Amniotic epithelial cell (primary cell): ENCODE measurements around the gene SLC4A1AP.

Source experiments
- DNase-seq: peaks from one replicate; pipeline ENCODE4 v3.0.0-alpha.2; 2010; ENCODE audit warnings: low read depth

The SLC4A1AP gene

DNA sequence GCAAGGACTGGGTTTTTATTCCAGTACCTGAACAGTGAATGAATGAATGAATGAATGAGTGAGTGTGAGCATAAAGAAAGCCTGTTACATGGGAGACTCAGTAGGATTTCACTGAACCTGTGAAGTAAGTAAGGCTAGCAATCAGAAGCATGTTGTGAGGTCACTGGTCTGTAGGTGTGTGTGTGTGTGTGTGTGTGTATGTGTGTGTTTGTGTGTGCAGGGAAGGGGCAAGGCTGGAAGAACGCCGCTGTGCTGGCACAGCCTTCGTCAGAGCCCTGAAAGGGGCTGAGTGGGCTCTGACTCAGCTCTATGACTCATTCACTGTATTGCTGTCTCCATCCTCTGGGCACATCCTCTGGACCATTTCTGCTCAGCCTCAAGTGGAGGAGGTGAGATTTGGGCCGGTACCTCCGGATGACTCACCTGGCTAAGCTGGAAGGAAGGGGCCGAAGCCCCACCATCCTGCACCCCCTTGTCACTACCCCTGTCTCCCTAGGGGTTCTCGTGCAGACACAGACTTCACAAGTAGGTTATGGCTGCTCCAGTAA lies 56.4 kb downstream of the SLC4A1AP start:
- peak; percentile 96 for DNase-seq

- no peak for DNase-seq
Measured at GRCh38 chr2:27721335-27721734, 57.6 kb downstream of the SLC4A1AP start.

GRCh38 chr2:27721884-27722485 lies 58.3 kb downstream of the SLC4A1AP start:
- DNase-seq, result no peak

DNA sequence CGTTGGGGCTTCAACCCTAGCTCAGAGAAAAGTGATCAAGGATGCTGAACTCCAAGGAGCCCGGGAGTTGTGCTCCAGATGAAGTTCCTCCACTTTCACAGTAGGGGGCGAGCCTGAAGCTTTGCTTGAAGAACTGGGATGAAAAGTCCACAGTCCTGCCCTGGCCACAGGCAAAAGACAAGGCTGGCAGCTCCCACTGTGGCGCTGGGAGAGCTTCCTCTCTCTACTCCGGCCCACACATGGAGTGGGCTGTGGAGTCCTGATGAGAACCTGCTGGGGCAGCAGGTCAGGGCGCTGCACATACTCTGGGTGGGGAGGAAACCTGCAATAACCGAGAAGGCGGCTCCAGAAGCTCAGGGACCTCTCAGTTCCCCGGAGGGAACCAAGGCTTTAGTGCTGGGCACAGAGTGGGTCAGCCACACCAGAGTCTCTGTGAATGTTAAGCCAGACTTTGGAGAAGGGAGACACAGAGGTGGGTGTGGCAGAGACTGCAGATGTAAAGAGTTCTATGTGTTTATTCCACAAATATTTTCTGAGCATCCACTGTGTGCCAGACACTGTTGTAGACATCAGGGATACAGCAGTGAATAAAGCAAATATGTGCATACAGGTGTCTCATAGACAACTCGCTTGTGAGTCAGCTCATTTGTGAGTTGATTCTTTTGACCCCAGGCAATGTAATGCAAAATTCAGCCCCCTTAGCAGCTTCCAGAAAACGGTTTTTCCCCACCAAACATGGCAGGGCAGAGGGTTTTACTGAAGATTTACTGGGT lies 59.9 kb downstream of the SLC4A1AP start:
- peak; percentile 77 for DNase-seq

GRCh38 chr2:27724191-27724590 lies 60.5 kb downstream of the SLC4A1AP start:
- DNase-seq, result no peak

GRCh38 chr2:27724905-27725701 lies 61.4 kb downstream of the SLC4A1AP start:
- peak; percentile 48 for DNase-seq

DNA sequence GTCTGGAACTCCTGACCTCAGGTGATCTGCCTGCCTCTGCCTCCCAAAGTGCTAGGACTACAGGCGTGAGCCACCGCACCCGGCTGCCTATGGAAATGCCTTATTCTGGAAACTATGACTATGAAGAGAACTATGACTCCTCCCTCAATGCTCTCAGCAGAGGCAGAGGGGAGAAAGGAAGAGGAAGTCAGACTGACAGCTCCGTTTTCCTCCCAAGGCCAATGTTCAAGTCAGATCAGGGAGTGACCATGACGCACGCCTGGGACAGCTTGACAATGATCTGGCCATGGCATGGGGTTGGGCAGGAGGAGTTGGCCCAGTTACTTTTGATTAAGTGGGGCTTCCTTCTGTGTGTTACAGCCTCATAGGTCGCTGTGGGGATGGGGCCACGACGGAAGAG lies 63.6 kb downstream of the SLC4A1AP start:
- no peak for DNase-seq

DNA sequence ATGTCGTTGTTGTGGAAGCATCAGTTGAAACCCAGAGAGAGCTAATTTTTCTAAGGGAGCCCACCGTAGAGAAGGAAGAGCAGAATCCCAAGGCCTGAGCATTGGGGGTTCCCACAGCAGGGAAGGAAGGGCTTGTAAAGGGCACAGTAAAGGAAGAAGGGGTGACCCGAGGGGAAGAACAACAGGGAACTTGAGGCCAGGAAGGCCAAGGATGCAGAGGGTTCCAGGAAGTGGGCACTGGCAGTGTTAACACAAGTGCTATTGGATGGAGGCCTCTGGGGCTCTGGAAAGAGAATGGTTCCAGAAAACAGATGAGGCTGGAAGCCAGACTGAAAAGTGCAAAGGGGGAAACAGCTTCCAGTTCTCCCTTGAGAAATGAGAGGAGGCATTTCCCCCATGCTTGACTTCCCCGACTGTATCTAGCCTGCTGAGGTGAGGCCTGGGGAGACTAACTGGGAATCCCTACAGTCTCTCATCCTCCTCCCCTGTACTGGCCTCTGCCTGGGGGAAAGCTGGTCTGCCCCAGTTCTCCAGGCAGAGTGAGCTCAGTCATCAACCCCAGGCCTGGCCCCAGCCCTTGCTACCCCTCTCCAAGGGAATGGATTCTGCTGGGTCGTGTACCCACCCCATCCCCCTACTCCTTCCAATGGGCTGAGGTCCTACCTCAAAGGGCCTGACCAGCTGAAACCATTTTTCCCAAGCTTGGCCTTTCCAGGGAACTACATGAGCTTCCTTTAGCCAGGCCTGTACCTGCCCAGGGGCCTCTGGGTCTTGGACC lies 64.6 kb downstream of the SLC4A1AP start:
- no peak for DNase-seq

DNA sequence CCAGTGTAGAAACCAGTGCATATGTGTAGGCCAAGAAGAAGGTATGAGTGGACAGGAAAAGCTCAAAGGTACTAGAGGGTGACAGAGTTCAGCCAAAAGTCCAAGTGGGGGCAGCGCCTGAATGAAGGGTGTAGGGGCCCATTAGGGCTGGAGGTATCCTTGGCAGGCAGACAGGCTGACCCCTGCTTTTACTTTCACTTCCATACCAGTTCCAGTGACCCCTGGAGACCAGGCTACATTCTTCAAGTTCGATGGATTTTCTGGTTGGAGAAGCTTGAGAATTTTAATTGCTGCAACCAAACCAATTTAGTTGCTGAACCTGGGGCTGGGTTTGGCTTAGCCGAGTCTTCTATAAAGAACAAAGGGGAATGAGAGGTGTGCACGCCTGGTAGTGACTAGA lies 65.5 kb downstream of the SLC4A1AP start:
- DNase-seq, result no peak

GRCh38 chr2:27729614-27730013 lies 65.9 kb downstream of the SLC4A1AP start:
- no peak for DNase-seq

DNA sequence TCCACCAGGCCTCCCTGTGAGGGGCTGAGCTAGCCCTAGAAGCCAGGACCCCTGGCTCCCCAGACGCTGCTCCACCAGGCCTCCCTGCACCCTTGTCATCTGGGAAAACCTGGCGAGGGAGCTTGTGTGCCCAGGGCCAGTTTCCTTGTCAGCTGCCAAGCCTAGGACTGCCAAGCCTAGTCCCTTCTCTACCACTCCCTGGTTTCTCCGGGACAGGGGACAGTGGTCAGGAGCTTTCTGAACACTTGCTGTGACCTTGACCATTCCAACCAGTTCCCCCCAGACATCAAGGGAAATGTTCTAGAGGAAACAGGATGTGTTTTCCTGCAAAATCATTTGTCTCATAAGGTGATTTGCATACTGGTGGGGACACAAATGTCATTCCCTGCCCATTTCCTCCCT lies 66.6 kb downstream of the SLC4A1AP start:
- DNase-seq, result no peak

GRCh38 chr2:27730980-27731691 lies 67.4 kb downstream of the SLC4A1AP start:
- peak; percentile 73 for DNase-seq

DNA sequence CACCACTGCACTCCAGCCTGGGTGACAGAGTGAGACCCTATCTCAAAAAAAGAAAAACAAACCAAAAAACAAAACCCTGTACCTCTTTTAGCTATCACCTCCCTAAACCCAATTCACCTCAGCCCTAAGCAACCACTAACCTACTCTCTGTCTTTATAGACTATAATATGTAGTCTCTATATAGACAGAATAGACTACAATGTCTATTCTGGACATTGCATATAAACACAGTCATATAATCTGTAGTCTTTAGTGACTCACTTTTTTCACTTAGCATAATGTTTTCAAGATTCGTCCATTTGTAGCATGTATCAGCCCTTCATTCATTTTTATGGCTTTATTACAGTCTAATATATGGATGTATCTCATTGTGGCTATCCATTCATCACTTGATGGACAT lies 70.6 kb downstream of the SLC4A1AP start:
- DNase-seq, result no peak

- DNase-seq, result peak; percentile 83
Measured at GRCh38 chr2:27735263-27735904, 71.7 kb downstream of the SLC4A1AP start.

DNA sequence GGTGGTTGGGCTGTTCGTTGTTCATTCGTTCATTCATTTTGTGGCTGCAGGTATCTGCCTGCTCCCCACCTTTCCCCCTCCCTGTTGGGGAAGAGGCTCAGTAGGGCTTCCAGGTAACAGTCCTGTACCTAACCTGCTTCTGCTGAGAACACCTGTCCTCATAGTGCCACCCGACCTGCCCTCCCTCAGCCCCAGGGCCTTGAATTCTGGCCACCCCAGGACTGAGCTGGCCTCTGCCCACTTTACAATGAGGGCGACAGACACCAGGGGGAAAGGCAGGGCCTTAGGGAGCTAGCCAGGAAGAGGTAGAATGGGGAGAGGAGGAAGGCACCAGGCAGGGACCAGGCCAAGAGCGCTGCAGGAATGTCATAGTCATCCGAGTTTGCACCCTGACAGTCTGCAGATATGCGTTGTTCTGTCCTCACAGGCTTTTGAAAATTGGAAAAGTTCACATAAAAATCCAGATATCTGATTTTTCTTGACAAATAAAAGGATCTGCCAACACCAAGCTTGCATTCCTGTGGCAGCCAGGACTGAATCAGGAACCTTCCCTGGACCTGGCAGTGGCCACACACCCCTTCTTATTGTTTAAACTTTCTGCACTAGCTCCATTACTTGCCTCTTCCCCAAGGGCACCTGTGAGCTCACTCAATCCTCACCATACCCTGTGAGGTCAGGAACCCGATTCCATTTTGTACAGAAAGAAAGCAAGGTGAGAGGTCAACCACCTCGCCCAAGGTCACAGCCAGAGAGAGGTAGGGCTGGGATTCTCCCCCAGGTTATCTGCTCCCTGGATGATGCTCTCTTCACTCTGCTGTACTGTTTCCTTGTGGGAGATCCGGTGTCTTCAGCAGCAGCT lies 72.6 kb downstream of the SLC4A1AP start:
- DNase-seq, result peak; percentile 37

DNA sequence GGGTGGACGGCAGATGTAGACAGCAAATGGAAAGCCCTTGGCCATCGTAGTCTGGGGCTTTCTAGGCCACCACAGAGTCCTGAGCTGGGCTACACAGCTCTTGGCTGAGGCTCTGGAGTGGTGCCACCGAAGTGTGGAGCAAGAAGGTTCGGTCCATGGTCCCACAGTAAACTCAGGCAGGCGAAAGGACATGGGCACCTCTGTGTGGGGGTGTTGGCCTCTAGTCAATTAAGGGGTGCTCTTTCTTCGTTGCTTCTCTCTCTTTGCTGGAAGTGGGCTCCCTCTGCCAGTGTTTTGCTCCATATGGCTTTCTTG lies 73.2 kb downstream of the SLC4A1AP start:
- no peak for DNase-seq

DNA sequence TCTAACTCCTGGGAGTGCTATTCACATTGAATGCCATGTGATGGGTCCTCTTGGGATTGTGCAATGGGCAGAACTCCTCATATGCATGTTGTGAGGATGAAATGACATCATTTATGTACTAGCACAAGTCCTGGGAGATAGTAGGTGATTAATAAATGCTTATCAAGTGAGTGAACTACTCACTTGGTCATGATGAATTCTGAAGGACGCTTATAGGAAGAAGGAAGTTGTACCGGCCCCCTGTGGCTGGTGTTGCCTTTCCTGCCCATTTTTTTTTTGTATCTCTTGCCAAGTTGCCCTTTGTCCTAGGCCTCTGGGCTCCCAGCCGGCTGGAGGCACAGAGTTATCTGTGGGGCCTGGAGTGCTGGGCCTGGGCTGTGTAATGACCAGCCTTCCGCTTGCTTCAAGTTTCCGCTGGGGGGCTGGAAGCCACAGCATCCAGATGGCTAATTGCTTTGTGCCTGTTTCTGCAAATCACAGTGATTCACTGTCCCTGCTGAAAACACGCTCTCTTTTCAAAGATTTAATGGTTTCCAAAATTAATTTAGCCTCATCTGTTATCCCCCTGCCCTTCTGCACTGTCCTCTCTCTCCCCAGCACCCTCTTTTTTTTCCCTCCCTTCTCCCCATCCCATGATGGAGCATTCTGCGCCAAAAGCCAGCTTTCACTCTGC lies 74.1 kb downstream of the SLC4A1AP start:
- peak; percentile 99 for DNase-seq

DNA sequence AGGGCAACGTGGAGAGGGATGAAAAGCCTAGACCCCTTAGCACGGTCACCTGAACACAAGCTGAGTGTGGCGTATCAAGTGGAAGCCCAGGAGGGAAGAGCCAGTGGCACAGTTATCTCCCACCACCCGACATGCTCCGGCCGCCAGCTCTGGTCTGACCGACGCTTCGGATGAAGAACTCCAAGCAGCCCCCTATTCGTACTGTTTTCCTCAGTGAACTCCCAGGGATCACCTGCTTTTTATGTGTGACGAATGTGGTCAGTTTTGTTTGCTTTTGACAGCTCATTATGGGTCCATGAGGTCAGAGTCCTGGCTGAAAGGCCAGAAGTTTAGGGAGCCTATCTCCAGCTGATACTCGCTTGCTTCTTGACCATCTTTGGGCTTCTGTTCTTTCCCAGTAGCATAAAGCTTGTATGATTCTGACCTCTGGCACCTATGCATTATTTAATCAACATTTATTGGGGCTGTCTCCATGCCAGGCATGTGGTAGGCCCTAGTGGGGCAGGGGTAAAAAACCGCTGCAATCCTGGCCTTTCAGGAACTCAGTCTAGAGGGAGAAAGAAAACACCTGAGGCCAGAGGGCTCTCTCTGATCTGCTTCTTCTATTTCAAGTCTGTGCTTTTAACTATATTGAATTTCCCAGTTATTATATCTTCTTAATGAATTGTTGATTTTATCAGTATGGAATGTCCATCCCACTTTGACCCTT lies 74.8 kb downstream of the SLC4A1AP start:
- DNase-seq, result no peak

DNA sequence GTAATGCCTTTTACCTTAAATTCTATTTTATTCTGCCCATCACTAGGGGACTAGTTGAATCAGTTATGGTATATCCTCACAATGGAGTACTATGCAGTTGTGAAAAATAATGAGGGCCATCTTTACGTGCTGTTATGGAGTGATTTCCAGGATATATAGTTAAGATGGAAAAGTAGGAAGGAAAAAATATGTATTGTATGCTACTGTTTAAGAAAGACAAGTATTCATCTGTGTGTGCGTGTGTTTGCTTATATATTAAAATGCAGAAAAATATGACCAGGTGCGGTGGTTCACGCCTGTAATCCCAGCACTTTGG lies 75.3 kb downstream of the SLC4A1AP start:
- DNase-seq, result no peak
